ENCODE data around the gene LRRC8A. TPM values are rescaled to one million over a fixed set of nuclear protein-coding genes. Genes with fewer than 3 reads are reported as not detected.

The LRRC8A gene
- total RNA-seq, 4 donors from 2014 or later = 77.3 to 127 (median 108) TPM

DNA sequence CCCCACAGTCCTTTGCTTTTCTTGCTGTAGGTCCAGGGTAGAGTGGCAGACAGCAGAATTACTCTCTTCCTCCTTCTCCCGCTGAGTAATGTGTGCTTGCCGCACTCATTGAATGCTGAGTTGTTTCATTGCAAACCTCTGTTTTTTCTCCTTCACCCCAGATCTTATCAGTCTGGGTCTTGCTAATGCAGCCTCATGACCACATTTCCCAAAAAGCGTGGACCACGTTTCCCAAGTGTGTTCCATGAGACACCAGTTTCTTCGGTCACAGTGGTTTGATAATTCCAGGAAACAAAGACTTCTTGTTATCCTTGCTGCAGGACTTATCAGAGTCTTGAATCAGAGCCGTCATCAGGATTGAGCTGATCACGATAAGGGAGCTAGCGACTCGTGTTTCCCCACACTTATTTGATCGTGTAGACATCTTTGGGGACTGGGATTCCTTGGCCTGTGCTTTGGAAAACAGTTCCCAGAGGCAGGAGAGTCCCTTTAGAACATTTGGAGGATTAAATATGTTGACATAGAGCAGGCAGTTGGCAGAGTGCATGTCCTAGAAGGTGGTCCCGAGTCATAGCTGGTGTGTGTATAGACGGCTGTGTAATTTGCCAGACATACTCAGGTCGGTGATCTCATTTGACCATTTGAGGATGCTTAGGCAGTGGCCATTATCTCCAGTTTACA, 4.4 kb downstream of the LRRC8A start:
- H3K27ac ChIP-seq = no peak overlapping the region
- H3K4me1 ChIP-seq = peaks cover 76% of the 10 kb centered on the region
- WGBS = 67% methylated on average over 12 of the region's 13 CpGs
- TF ChIP-seq POLR2A (IDR thresholded peaks at IDR 0.05) (no peak), POLR2AphosphoS5 (IDR thresholded peaks at IDR 0.05) (no peak), EP300 (IDR thresholded peaks at IDR 0.05) (no peak)
- TF ChIP-seq, protein P1, sequence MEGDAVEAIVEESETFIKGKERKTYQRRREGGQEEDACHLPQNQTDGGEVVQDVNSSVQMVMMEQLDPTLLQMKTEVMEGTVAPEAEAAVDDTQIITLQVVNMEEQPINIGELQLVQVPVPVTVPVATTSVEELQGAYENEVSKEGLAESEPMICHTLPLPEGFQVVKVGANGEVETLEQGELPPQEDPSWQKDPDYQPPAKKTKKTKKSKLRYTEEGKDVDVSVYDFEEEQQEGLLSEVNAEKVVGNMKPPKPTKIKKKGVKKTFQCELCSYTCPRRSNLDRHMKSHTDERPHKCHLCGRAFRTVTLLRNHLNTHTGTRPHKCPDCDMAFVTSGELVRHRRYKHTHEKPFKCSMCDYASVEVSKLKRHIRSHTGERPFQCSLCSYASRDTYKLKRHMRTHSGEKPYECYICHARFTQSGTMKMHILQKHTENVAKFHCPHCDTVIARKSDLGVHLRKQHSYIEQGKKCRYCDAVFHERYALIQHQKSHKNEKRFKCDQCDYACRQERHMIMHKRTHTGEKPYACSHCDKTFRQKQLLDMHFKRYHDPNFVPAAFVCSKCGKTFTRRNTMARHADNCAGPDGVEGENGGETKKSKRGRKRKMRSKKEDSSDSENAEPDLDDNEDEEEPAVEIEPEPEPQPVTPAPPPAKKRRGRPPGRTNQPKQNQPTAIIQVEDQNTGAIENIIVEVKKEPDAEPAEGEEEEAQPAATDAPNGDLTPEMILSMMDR (IDR thresholded peaks at IDR 0.05) = no peak
- H3K4me3 ChIP-seq = no peak overlapping the region
- DNase-seq (ENCODE audit: low spot score in 2 of 2) = no peak
- no peaks in the 10 kb centered on the region for H3K27me3 ChIP-seq
- H3K9me3 ChIP-seq = no peaks in the 10 kb centered on the region
- peaks cover 16% of the 10 kb centered on the region for H3K36me3 ChIP-seq

DNA sequence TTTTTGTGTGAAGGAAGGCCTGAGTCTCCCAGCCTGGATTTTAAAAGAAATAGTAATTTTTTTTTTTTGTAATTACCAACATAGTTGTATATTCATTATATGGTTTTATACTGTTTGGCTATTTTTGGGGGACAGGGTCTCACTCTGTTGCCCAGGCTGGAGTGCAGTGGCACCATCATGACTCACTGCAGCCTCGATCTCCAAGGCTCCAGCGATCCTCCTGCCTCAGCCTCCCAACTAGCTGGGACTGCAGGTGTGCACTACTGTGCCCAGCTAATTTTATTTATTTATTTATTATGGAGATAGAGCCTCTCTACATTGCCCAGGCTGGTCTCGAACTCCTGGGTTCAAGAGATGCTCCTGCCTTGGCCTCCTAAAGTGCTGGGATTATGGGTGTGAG, 5.1 kb downstream of the LRRC8A start:
- Histone ChIP-seq H3K4me1 (peaks cover 83% of the 10 kb centered on the region), H3K36me3 (peaks cover 16% of the 10 kb centered on the region), H3K9me3 (no peaks in the 10 kb centered on the region), H3K27me3 (no peaks in the 10 kb centered on the region), H3K4me3 (no peak overlapping the region), H3K27ac (no peak overlapping the region)
- TF ChIP-seq POLR2AphosphoS5 (IDR thresholded peaks at IDR 0.05) = no peak
- TF ChIP-seq, protein P1 (IDR thresholded peaks at IDR 0.05) = no peak
- WGBS = 96% methylated on average over 3 of the region's 3 CpGs
- DNase-seq (ENCODE audit: low spot score in 2 of 2) = no peak

DNA sequence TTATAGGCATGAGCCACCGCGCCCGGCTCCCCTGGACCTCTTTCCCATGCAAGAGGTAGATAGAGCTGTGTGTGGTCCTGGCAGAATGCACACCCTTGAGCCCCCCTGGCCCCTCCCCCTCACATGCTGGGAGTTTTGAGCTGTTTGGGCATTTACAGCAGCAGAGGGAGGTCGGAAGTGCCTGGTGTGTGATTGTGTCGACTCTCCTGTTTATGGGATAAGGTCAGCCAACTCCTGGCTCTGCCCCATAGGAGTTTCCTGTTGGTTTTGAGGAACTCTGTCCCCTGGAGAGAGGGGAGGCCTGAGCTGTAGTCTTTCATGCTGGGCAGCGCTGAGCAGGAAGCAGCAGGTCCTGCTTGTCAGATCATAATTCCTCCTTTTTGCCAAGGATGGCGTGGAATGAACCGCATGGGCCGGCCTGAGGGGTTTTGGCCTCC, 6.0 kb downstream of the LRRC8A start:
- 44% methylated on average over 7 of the region's 9 CpGs for WGBS
- H3K36me3 ChIP-seq = peaks cover 16% of the 10 kb centered on the region
- peaks cover 90% of the 10 kb centered on the region for H3K4me1 ChIP-seq
- no peaks in the 10 kb centered on the region for H3K27me3 ChIP-seq
- no peak overlapping the region for H3K4me3 ChIP-seq
- H3K9me3 ChIP-seq = no peaks in the 10 kb centered on the region
- peak overlapping the region; percentile 55 for H3K27ac ChIP-seq
- DNase-seq (ENCODE audit: low spot score in 2 of 2) = peak; percentile 62 to 74
- TF ChIP-seq POLR2A (IDR thresholded peaks at IDR 0.05) (no peak), POLR2AphosphoS5 (IDR thresholded peaks at IDR 0.05) (no peak), EP300 (IDR thresholded peaks at IDR 0.05) (no peak)
- TF ChIP-seq, protein P1 (IDR thresholded peaks at IDR 0.05) = no peak

DNA sequence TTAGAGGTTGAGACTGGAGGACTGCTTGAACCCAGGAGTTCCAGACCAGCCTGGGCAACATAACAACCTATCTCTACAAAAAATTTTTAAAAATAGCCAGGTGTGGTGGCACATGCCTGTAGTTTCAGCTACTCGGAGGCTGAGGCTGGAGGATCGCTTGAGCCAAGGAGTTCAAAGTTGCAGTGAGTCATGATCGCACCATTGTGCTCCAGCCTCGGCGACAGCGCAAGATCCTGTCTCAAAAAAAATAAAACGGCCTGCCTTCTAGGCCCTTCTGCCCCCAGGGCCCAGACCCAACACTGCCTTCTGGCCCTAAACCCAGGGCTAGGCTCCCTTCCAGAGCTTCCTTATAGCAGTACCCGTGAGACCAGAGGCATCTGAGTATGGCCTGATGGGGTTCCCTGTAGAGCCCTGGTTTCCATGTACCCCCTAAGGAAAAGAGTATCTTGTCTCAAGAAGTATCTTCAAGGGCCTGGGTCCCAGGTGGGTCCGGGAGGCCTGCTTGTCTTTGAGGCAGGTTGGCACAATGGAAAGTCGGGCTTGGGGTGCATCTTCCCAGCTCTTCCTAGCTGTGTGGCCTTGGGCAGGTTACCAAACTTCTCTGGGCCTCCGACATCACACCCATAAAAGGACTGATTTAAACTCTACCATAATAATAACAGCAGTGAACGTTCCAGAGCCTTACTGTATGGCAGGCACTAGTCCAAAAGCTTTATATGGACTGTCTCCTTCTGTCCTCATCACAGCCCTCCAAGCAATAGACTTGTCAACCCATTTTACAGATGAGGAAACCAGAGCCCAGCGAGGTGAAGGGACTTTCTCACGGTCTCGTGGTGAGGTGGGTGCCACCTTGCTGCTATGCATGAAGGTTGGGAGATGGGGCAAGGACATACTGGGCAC, 9.6 kb downstream of the LRRC8A start:
- TF ChIP-seq, protein P1 (IDR thresholded peaks at IDR 0.05) = no peak
- TF ChIP-seq POLR2AphosphoS5 (IDR thresholded peaks at IDR 0.05) (peak in 1 of 3 donors; percentile 7), EP300 (IDR thresholded peaks at IDR 0.05) (no peak), POLR2A (IDR thresholded peaks at IDR 0.05) (no peak)
- 51% methylated on average over 15 of the region's 15 CpGs for WGBS
- DNase-seq (ENCODE audit: low spot score in 2 of 2) = peak; percentile 63 to 74
- H3K27ac ChIP-seq = peak overlapping the region; percentile 93
- no peaks in the 10 kb centered on the region for H3K27me3 ChIP-seq
- H3K4me1 ChIP-seq = peaks cover 93% of the 10 kb centered on the region
- H3K9me3 ChIP-seq = no peaks in the 10 kb centered on the region
- peak overlapping the region; percentile 35 for H3K4me3 ChIP-seq
- peaks cover 16% of the 10 kb centered on the region for H3K36me3 ChIP-seq
